Activated naive CD4-positive, alpha-beta T cell treated with Interleukin-2 at 50 U/mL for 16 hours (primary cell): ENCODE measurements around the gene GP9.
"Not testable (repeated sequence)": the region's sequence is repeated elsewhere in the genome, so short reads cannot be mapped to it uniquely, and the experiment has no call there.

Experiments used
- DNase-seq: peaks from one replicate; pipeline ENCODE4 v3.0.0-alpha.2; 2020

GP9 gene

GRCh38 chr3:129081503-129081902, 20.9 kb downstream of the GP9 start:
- DNase-seq, result no peak

- DNase-seq, result no peak
These were observed 21.4 kb downstream of the GP9 start for GRCh38 chr3:129082026-129082425.

GRCh38 chr3:129084501-129084900, 23.9 kb downstream of the GP9 start:
- no peak for DNase-seq

- no peak for DNase-seq
These were observed 24.7 kb downstream of the GP9 start for GRCh38 chr3:129085165-129085715.

DNA sequence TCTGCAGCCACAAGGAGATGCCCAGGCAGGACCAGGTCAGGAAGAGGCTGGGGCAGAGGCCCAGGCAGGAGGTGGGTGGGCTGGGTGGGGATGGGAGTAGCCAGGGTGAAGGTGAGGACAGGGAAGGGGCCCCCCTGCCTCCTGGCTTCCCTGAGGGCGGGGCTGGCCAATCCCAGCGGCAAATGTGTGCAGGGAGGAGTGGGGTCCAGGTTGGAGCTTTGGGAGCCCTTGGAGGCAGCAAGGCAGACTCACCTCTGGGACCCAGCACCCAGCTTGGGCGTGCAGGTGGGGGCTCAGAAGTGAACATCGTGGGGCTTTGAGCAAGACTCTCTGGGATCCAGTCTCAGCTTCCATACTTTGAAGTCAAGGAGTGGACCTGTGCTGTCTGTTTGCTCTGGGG, 25.2 kb downstream of the GP9 start:
- no peak for DNase-seq

GRCh38 chr3:129087138-129087702, 26.6 kb downstream of the GP9 start:
- no peak for DNase-seq

- not testable (repeated sequence) for DNase-seq
These were observed 27.3 kb downstream of the GP9 start for GRCh38 chr3:129087904-129088303.

DNA sequence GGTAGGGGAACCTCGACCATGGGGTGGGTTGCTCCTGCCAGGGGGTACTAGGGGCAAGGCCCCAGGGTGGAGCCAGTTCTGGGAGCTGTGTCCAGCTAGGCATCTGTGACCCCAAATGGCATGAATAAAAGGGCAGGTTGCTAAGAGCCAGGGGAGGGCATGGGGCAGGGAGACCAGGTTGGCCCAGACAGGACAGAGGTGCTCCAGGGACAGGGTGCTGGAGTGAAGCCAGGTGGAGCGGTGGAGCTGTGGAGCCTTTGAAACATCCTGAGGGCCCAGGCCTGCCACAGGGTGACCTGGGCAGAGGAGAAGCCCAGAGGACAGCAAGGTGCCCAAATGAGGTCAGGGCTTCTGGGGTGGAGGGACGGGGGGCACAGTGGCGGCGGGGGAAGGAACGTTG, 27.7 kb downstream of the GP9 start:
- not testable (repeated sequence) for DNase-seq

DNA sequence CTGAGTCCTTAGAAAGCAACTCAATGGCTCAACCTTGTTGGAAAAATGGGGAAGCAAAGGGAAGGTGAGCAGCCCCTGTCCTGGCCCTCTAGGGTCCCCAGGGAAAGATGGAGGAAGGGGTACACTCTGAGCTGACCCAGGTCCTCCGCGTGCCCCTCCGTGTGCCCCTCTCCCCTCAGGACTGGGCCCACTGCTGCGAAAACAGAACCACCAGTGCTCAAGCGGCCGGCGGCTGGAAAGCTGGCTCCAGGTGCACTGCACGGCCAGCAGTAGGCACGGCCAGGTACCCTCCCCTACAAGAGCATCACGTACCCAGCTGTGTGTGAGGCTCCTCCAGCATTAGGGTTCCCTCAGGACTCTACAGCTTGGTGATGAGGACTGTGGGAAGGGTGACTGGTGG, 34.7 kb downstream of the GP9 start:
- no peak for DNase-seq

- no peak for DNase-seq
These were observed 39.7 kb downstream of the GP9 start for GRCh38 chr3:129100274-129100673.

GRCh38 chr3:129101370-129102138, 41.0 kb downstream of the GP9 start:
- no peak for DNase-seq

DNA sequence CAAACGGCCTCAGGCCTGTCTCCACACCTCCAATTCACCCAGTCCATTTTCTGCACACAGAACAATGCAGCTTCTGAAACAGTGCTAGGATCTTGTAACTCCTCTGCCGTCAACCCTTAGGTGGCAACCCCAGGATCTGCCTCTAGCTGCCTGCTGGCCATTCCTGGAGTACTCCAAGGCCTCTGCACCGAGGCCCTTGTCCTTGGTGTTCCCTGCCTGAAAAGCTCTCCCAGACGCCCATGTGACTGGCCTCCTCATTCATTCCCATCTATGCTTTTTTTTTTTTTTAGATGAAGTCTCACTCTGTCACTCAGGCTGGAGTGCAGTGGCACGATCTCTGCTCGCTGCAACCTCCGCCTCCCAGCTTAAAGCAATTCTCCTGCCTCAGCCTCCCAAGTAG, 42.7 kb downstream of the GP9 start:
- DNase-seq, result no peak

GRCh38 chr3:129104051-129104450, 43.5 kb downstream of the GP9 start:
- no peak for DNase-seq

GRCh38 chr3:129104498-129105079, 44.0 kb downstream of the GP9 start:
- no peak for DNase-seq

DNA sequence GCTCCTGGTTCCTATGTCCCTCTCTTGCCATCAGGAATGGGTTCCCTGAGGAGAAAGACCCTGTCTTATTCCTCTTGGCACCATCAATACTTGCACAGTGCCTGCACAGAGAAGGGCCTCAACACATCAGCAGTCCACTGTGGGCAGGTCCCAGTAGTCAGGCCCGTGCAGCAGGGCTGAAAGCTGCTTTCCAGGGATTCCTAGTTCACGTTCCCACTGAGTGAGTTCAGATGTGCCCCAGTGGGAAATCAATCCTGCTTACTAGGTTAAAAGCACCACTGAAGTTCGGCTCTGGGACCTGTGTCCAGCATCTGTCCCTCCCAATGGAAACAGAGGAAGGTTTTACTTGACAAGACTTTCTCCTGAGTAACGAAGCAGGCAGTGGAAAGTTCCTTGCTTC, 45.3 kb downstream of the GP9 start:
- no peak for DNase-seq

DNA sequence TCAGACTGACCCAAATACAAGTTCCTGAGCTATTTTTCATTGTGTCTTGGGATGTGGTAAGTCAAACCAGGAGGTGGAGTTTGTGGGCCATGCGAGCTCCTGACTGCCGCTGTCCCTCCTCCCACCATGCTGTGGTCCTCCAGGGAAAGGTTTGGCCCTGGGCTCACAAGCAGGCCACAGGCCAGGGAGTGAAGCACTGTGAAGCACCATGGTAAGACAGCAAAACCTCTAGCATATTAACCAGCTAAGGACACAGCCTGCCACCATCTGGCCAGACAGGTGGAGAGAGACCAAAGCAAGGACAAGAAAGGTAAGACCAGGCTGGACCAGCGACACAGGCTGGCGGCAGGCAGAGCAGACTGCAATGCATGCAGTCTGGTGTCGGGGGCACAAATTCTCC, 45.7 kb downstream of the GP9 start:
- no peak for DNase-seq

DNA sequence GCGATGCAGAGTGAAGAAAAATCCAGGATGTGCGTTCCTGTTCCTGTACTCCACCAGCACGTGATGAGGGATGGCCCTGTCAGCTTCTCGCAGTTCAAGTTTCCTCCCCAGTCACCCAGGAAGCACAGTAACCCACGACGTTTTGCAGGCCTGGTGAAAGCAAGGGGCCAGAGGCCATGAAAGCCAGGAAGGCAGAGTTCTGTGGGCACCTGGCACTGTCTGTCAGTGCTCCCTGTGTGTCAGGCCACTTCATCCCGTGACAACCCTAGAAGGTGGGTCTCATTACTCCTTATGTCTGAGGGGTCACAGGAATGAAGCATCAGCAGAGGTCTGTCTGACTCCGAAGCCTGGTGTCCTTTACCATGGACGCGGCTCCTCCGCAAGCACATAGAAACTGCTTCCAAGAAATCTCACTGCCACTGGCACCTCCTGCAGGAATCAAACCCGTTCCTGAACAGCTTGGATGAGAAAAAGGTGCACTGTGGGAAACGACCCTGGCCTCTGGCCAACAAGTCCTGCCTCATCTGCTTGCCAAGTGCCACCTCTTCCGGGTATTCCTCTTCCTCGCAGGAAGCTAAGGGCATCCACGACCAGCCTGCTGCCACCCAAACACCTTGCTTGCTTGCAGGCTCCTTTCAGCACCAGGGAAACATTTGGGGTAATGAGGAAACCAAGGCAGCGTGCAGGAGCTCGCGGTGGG, 46.4 kb downstream of the GP9 start:
- no peak for DNase-seq

DNA sequence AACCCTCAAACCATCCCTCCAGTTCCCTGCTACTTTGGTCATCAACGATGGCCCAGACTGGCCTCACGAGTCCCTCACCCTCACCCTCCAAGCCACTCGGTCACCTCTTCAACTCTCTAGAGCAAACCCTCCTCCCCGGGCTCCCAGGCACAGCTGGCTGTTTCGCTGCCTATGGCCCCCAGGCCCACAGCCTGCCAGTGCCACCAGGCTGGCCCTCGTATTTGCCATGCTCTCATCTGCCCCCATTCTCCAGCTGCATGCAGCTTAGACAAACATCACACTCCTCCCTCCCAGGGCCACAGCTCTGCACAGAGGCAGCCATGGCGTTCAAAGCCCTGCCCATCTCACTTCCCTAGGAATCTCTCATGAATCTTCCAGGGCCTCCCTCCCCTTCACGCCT, 47.2 kb downstream of the GP9 start:
- no peak for DNase-seq

DNA sequence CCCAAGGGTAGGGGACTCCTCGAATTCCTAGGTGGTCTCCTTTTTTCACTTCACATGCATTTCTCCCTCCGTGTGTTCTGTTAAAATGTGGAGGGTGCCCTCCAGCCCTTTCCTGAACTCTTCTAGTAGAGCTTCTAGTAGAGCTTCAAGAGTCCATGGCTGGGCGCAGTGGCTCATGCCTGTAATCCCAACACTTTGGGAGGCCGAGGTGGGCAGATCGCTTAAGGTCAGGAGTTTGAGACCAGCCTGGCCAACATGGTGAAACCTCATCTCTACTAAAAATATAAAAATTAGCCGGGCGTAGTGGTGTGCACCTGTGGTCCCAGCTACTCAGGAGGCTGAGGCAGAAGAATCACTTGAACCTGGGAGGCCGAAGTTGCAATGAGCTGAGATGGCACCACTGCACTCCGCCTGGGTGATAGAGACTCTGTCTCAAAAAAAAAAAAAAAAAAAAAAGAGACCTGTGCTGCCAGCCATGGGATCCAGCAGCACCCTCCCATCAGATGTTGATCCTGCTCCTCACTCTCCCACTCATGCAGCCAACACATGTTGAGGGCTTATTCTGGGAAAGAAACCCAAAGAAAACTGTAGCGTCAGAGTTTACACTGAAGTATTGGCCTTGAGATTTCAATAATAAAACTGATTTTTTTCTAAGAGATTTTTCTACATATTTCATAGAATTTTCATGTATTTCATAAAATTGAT, 50.6 kb downstream of the GP9 start:
- not testable (repeated sequence) for DNase-seq
